HCT116 (cell line): ENCODE data around the gene GPS2. TPM values are rescaled to one million over a fixed set of nuclear protein-coding genes. Genes with fewer than 3 reads are reported as not detected.

Source experiments
- ATAC-seq: fragments of 200-7000 bp; cut with Tn5 transposase; 2 replicates; pipeline ENCODE4 v1.9.1; 2020; ENCODE audit warnings: mild to moderate bottlenecking, moderate library complexity
- BruUV-seq: library from RNA; stranded (reverse); fragments of 400-500 nt; replicated peaks from 2 replicates; lab custom pipeline; 2021; lab: Mats Ljungman, UMichigan
- CTCF ChIA-PET: fragments of 300-600 bp; sonication (Branson Sonifier 250); formaldehyde crosslinking; loops from one replicate; lab custom pipeline; 2021; ENCODE audit warnings: antibody characterized with exemption; lab: Charles Lee
- POLR2A ChIA-PET: fragments of 300-600, 350-600 bp; sonication (Branson Sonifier 250); formaldehyde crosslinking; loops from one replicate; lab custom pipeline; 2021; ENCODE audit warnings: antibody characterized with exemption; lab: Charles Lee
- RAD21 ChIA-PET, 2 experiments: fragments of 300-600 bp; sonication (Branson Sonifier 250); formaldehyde crosslinking; loops; one replicate each; lab custom pipeline; 2023; ENCODE audit warnings: low total read pairs in 2 of 2; ENCODE audit not compliant: uncharacterized antibody in 2 of 2, unreplicated experiment in 2 of 2, low non-redundant PET in 1 of 2; lab: Charles Lee
- DNase-seq: peaks from one replicate; pipeline ENCODE4 v3.0.0-alpha.2; 2010; ENCODE audit warnings: low read depth, low spot score
- H2AFZ ChIP-seq: fragments of 200-600 bp; shearing (Covaris generic), sonication (generic); 2 replicates; pipeline ENCODE4 v1.6.1; 2017; ENCODE audit warnings: low read depth, mixed run types, mixed read lengths, antibody characterized with exemption, low read length; ENCODE audit not compliant: poor library complexity, severe bottlenecking
- H3K27ac ChIP-seq: 2 replicates; pipeline ENCODE4 v1.5.1; 2012; ENCODE audit warnings: low read depth, low read length
- H3K27me3 ChIP-seq: fragments of 200-600 bp; sonication (generic); 2 replicates; pipeline ENCODE4 v1.6.1; 2016; ENCODE audit warnings: mixed run types, low read length, mixed read lengths; ENCODE audit not compliant: insufficient read depth
- H3K36me3 ChIP-seq, 2 experiments: fragments of 200-500 bp in 1 of 2; fragments of 200-600 bp in 1 of 2; sonication (Bioruptor generic) in 1 of 2; sonication (generic) in 1 of 2; 2 replicates each; pipeline versions ENCODE4 v1.5.1 to v1.6.1; 2014 to 2016; ENCODE audit warnings: low read length in 2 of 2, inconsistent platforms in 1 of 2, mixed read lengths in 1 of 2, mixed run types in 1 of 2; ENCODE audit not compliant: insufficient read depth in 2 of 2, control insufficient read depth in 1 of 2
- H3K4me1 ChIP-seq, 2 experiments: fragments of 200-600 bp in 1 of 2; sonication (generic) in 1 of 2; 2 replicates each; pipeline versions ENCODE4 v1.5.1 to v1.6.1; 2012 to 2017; ENCODE audit warnings: low read length in 2 of 2, inconsistent platforms in 1 of 2, mild to moderate bottlenecking in 1 of 2, mixed read lengths in 1 of 2, mixed run types in 1 of 2, moderate library complexity in 1 of 2; ENCODE audit not compliant: insufficient read depth in 2 of 2, control insufficient read depth in 1 of 2
- H3K4me2 ChIP-seq: fragments of 200-600 bp; sonication (generic); 2 replicates; pipeline ENCODE4 v1.6.1; 2017; ENCODE audit warnings: mixed run types, low read length, mixed read lengths
- H3K4me3 ChIP-seq, 2 experiments: fragments of 200-600 bp in 1 of 2; sonication (generic) in 1 of 2; replicated peaks in 1 of 2; 2 replicates each; pipeline ENCODE4 v1.5.1; 2011 to 2016; ENCODE audit warnings: low read length in 2 of 2, control low read depth in 1 of 2, low read depth in 1 of 2, mild to moderate bottlenecking in 1 of 2, mixed read lengths in 1 of 2, mixed run types in 1 of 2
- H3K79me2 ChIP-seq: fragments of 200-600 bp; sonication (generic); 2 replicates; pipeline ENCODE4 v1.6.1; 2017; ENCODE audit warnings: mild to moderate bottlenecking, mixed run types, low read length, moderate library complexity, mixed read lengths; ENCODE audit not compliant: insufficient read depth
- H3K9ac ChIP-seq: fragments of 200-600 bp; sonication (generic); 2 replicates; pipeline ENCODE4 v1.6.1; 2016; ENCODE audit warnings: low read length, mixed read lengths
- H3K9me2 ChIP-seq: fragments of 200-600 bp; sonication (generic), shearing (Covaris generic); 2 replicates; pipeline ENCODE4 v1.6.1; 2017; ENCODE audit warnings: mixed run types, mild to moderate bottlenecking, moderate library complexity; ENCODE audit not compliant: insufficient read depth
- H3K9me3 ChIP-seq, 2 experiments: fragments of 200-500 bp in 1 of 2; fragments of 200-600 bp in 1 of 2; sonication (Bioruptor generic) in 1 of 2; sonication (generic) in 1 of 2; 2 replicates each; pipeline ENCODE4 v1.6.1; 2014 to 2017; ENCODE audit warnings: low read length in 2 of 2, mixed read lengths in 2 of 2, inconsistent platforms in 1 of 2, low read depth in 1 of 2, mild to moderate bottlenecking in 1 of 2, mixed run types in 1 of 2, moderate library complexity in 1 of 2; ENCODE audit not compliant: control insufficient read depth in 1 of 2, insufficient read depth in 1 of 2
- H4K20me1 ChIP-seq: fragments of 200-600 bp; sonication (generic), shearing (Covaris generic); 2 replicates; pipeline ENCODE4 v1.6.1; 2017; ENCODE audit warnings: mixed run types, mild to moderate bottlenecking, moderate library complexity; ENCODE audit not compliant: insufficient read depth
- ATF3 ChIP-seq: IDR thresholded peaks from 2 replicates; pipeline ENCODE4 v1.6.1; 2012
- CBX3 ChIP-seq: IDR thresholded peaks from 2 replicates; pipeline ENCODE4 v1.6.1; 2012; ENCODE audit warnings: low read depth
- CEBPB ChIP-seq: IDR thresholded peaks from 2 replicates; pipeline ENCODE4 v1.6.1; 2012; ENCODE audit warnings: low read depth
- CTCF ChIP-seq, 3 experiments: fragments of 200-600 bp in 1 of 3; sonication (generic) in 1 of 3; IDR thresholded peaks in 2 of 3; conservative IDR thresholded peaks in 1 of 3; 2 replicates each; pipeline ENCODE4 v1.5.1; 2012 to 2017; ENCODE audit warnings: low read depth in 2 of 3, low read length in 2 of 3, antibody characterized with exemption in 1 of 3, borderline replicate concordance in 1 of 3, control low read depth in 1 of 3, mild to moderate bottlenecking in 1 of 3, mixed read lengths in 1 of 3, mixed run types in 1 of 3, moderate library complexity in 1 of 3; ENCODE audit not compliant: insufficient read depth in 1 of 3
- EGR1 ChIP-seq: IDR thresholded peaks from 2 replicates; pipeline ENCODE4 v1.6.1; 2012; ENCODE audit warnings: low read depth
- FOSL1 ChIP-seq: IDR thresholded peaks from 2 replicates; pipeline ENCODE4 v1.6.1; 2012; ENCODE audit warnings: low read depth
- POLR2A ChIP-seq: IDR thresholded peaks from 2 replicates; pipeline ENCODE4 v1.7.0; 2011; ENCODE audit warnings: borderline replicate concordance; ENCODE audit not compliant: insufficient read depth, insufficient read length; ENCODE audit errors: extremely low read depth
- RAD21 ChIP-seq: IDR thresholded peaks from 2 replicates; pipeline ENCODE4 v1.6.1; 2012; ENCODE audit warnings: low read depth, mild to moderate bottlenecking
- REST ChIP-seq: IDR thresholded peaks from 2 replicates; pipeline ENCODE4 v1.6.1; 2012; ENCODE audit warnings: low read depth
- SP1 ChIP-seq: IDR thresholded peaks from 2 replicates; pipeline ENCODE4 v1.6.1; 2012; ENCODE audit warnings: low read depth
- YY1 ChIP-seq: IDR thresholded peaks from 2 replicates; pipeline ENCODE4 v1.6.1; 2011; ENCODE audit warnings: low read length, low read depth, moderate library complexity, mild to moderate bottlenecking; ENCODE audit not compliant: insufficient replicate concordance; ENCODE audit errors: extremely low read depth
- ZBTB33 ChIP-seq: IDR thresholded peaks from 2 replicates; pipeline ENCODE4 v1.6.1; 2011; ENCODE audit warnings: mild to moderate bottlenecking, low read length, moderate library complexity; ENCODE audit not compliant: insufficient replicate concordance; ENCODE audit errors: extremely low read depth
- ZFX ChIP-seq: fragments of 450-650 bp; IDR thresholded peaks from 2 replicates; pipeline ENCODE4 v1.6.1; 2017
- ZNF274 ChIP-seq: fragments of 200-500 bp; sonication (Bioruptor generic); IDR thresholded peaks from 2 replicates; pipeline ENCODE4 v1.6.1; 2014; ENCODE audit warnings: mild to moderate bottlenecking, low read depth, low read length, inconsistent platforms
- intact Hi-C: fragments of 100-400 bp; cut with micrococcal nuclease; formaldehyde crosslinking; loops from 2 replicates; pipeline ENCODE4 v1.10.0; 2022
- total RNA-seq: library from RNA; stranded (reverse); gene quantifications from one replicate; pipeline ENCODE4 v1.2.1, GENCODE V29; 2021; ENCODE audit not compliant: unreplicated experiment
- TF ChIP-seq, protein P1 (sequence below): IDR thresholded peaks from 2 replicates; pipeline ENCODE4 v1.6.1; 2012

Gene GPS2
- total RNA-seq, 1 experiment from 2014 or later, result 61.3 TPM

GRCh38 chr17:7334938-7335538 is 19.9 kb upstream of the GPS2 start:
- no TSS peak for BruUV-seq

More at GRCh38 chr17:7334938-7335538, 19.9 kb upstream of the GPS2 start:
- Histone ChIP-seq H4K20me1 (no peaks in the 10 kb centered on the region), H3K9me3 (no peaks in the 10 kb centered on the region), H3K4me2 (no peak overlapping the region), H3K36me3 (no peaks in the 10 kb centered on the region), H3K79me2 (no peaks in the 10 kb centered on the region), H3K27me3 (no peaks in the 10 kb centered on the region), H3K9me2 (no peaks in the 10 kb centered on the region), H3K4me3 (no peak overlapping the region), H2AFZ (no peak overlapping the region), H3K27ac (no peak overlapping the region), H3K4me1 (peaks cover 3 to 17% of the 10 kb centered on the region in 2 experiments; a peak in 3 of 4 replicates), H3K9ac (no peak overlapping the region)
- TF ChIP-seq POLR2A (no peak), CTCF (IDR thresholded peaks at IDR 0.05 in 2 of 3, conservative IDR thresholded peaks at IDR 0.05 in 1 of 3; ENCODE audit: borderline replicate concordance in 1 of 3, insufficient read depth in 1 of 3, low read depth in 2 of 3, low read length in 2 of 3) (no peak), FOSL1 (no peak), RAD21 (no peak), ZNF274 (no peak), EGR1 (no peak), ZFX (no peak), ZBTB33 (no peak), ATF3 (no peak), YY1 (no peak), CBX3 (no peak), CEBPB (no peak), REST (no peak), SP1 (no peak)
- TF ChIP-seq, protein P1, sequence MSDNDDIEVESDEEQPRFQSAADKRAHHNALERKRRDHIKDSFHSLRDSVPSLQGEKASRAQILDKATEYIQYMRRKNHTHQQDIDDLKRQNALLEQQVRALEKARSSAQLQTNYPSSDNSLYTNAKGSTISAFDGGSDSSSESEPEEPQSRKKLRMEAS, result no peak
- intact Hi-C loops, result no loop called here
- CTCF ChIA-PET, result no interaction called here
- POLR2A ChIA-PET, result no interaction called here
- ATAC-seq, result no peak
- RAD21 ChIA-PET, result no interaction called here
- DNase-seq, result no peak
